HEK293T (cell line): ENCODE data around the gene IFITM1.

Experiments used
- ARNT ChIP-seq: fragments of 450-650 bp; IDR thresholded peaks from 2 replicates; pipeline ENCODE4 v1.6.1; 2017; ENCODE audit warnings: mild to moderate bottlenecking
- CTBP1 ChIP-seq: fragments of 450-650 bp; IDR thresholded peaks from 2 replicates; pipeline ENCODE4 v1.6.1; 2016; ENCODE audit warnings: borderline replicate concordance
- ELF4 ChIP-seq: fragments of 450-650 bp; IDR thresholded peaks from 2 replicates; pipeline ENCODE4 v1.6.1; 2017; ENCODE audit warnings: antibody characterized with exemption
- FOXK2 ChIP-seq: fragments of 450-650 bp; IDR thresholded peaks from 2 replicates; pipeline ENCODE4 v1.6.1; 2016; ENCODE audit warnings: mild to moderate bottlenecking
- HDGF ChIP-seq: fragments of 450-650 bp; IDR thresholded peaks from 2 replicates; pipeline ENCODE4 v1.6.1; 2017; ENCODE audit warnings: antibody characterized with exemption, borderline replicate concordance
- TARDBP ChIP-seq: fragments of 450-650 bp; IDR thresholded peaks from 2 replicates; pipeline ENCODE4 v1.6.1; 2016
- ZNF384 ChIP-seq: fragments of 450-650 bp; IDR thresholded peaks from 2 replicates; pipeline ENCODE4 v1.6.1; 2016
- TF ChIP-seq, protein P1 (sequence below): fragments of 450-650 bp; IDR thresholded peaks from 2 replicates; pipeline ENCODE4 v1.6.1; 2016

DNA sequence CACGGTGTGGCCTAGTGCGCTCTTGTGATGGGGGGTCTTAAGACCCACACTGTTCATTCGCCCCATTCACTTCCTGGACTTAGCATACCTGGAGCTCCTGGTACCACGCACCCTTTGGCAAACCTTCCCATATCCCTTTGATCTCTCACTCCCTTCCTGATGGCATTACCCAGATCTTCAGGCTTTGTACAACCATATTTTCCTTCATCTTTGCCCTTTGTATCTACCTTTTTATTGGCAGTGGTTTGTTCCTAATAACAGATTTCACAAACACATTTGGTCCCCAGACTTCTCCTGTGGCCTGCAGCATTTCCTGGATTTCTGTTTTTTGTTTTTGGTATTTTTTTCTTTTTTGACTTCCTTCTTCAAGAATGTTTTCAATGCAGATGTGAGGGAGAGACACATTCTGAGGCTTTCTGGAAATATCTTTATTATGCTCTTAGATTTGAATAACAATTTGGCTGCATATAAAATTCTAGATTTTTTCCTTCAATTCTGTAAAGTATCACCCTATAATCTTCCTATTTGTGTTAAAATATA, 22.9 kb downstream of the IFITM1 start:
- TF ChIP-seq FOXK2 (no peak), HDGF (no peak), ELF4 (no peak), ARNT (no peak), TARDBP (no peak), CTBP1 (no peak), ZNF384 (no peak)
- TF ChIP-seq, protein P1, sequence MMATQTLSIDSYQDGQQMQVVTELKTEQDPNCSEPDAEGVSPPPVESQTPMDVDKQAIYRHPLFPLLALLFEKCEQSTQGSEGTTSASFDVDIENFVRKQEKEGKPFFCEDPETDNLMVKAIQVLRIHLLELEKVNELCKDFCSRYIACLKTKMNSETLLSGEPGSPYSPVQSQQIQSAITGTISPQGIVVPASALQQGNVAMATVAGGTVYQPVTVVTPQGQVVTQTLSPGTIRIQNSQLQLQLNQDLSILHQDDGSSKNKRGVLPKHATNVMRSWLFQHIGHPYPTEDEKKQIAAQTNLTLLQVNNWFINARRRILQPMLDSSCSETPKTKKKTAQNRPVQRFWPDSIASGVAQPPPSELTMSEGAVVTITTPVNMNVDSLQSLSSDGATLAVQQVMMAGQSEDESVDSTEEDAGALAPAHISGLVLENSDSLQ: no peak
